ENCODE data around the gene ARHGAP22.

Gene ARHGAP22

DNA sequence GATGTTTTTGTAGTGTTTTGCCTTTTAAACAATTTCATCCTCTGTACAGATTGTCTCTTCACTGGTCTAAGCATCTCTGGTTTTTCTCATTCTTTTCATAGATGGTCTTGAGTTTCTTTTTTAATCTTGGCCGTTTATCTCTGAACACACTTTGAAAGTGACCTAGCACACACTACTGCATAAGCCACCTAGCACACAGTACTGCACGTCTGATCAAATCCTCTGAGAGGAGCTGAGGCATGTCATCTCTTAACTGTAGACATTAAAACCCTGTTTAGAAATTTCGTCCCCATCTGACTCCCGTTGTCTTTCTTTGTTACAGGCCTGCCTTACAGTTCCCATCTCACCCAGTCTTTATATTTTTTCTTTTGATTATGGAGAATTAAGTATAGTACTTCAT is 198.2 kb downstream of the ARHGAP22 start:
- no peak overlapping the region for H3K4me3 ChIP-seq (ENCODE audit: low read depth, low read length)
- TF ChIP-seq, protein P1, sequence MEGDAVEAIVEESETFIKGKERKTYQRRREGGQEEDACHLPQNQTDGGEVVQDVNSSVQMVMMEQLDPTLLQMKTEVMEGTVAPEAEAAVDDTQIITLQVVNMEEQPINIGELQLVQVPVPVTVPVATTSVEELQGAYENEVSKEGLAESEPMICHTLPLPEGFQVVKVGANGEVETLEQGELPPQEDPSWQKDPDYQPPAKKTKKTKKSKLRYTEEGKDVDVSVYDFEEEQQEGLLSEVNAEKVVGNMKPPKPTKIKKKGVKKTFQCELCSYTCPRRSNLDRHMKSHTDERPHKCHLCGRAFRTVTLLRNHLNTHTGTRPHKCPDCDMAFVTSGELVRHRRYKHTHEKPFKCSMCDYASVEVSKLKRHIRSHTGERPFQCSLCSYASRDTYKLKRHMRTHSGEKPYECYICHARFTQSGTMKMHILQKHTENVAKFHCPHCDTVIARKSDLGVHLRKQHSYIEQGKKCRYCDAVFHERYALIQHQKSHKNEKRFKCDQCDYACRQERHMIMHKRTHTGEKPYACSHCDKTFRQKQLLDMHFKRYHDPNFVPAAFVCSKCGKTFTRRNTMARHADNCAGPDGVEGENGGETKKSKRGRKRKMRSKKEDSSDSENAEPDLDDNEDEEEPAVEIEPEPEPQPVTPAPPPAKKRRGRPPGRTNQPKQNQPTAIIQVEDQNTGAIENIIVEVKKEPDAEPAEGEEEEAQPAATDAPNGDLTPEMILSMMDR (IDR thresholded peaks at IDR 0.05; ENCODE audit: low read depth, low read length): no peak

DNA sequence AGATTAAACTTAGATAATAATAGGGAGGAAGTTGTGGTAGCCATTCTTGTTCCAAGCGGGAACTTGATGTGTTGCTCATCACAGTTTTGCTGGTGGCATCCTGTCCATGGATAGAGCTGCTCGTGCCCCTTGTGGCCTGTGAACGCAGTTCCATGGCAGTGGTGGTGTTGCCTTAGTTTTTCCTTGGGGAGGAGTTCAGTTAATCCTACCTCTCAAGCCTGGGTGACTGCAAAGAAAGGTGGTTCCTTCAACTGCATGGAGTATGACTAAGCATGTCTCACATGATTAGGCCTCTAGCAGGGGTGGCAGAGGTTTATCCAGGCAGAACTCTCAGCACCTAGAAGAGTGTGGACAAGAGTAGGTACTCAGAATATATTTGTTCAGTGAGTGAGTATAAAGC is 198.7 kb downstream of the ARHGAP22 start:
- no peak overlapping the region for H3K4me3 ChIP-seq (ENCODE audit: low read depth, low read length)
- TF ChIP-seq, protein P1 (IDR thresholded peaks at IDR 0.05; ENCODE audit: low read depth, low read length): no peak

DNA sequence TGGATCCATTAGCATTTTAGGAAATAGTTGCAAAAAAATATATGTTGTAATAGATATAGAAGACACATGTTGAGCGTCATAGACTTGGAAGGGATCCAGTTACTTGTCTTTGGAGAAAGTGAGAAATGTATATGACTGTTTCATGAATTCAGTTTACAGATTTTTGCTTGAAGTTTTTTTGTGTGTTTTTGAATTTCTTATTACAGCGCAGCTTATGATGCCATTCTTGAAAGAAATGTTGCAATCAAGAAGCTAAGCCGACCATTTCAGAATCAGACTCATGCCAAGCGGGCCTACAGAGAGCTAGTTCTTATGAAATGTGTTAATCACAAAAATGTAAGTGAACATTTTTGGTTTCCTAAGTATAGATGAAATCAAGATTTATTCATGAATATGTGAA is 200.2 kb downstream of the ARHGAP22 start:
- TF ChIP-seq, protein P1 (IDR thresholded peaks at IDR 0.05; ENCODE audit: low read depth, low read length): no peak
- no peak overlapping the region for H3K4me3 ChIP-seq (ENCODE audit: low read depth, low read length)

DNA sequence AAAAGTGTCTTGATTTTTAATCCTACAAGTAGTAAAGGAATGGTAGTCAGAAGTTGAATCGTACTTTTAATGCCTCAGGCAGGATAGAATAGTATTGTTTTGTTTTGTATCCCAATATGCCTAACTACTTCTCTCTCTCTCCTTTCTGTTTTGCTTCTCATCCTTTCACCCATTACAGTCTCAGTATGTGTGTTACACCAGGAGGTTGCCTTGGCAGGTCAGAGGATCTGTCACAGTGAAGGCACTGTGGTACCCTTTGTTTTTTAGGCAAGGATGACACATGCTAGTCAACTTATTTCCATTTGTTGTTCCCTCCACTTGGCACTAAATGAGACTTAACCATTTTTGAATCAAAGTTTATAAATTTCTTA is 204.0 kb downstream of the ARHGAP22 start:
- TF ChIP-seq, protein P1 (IDR thresholded peaks at IDR 0.05; ENCODE audit: low read depth, low read length): no peak
- H3K4me3 ChIP-seq (ENCODE audit: low read depth, low read length): no peak overlapping the region

DNA sequence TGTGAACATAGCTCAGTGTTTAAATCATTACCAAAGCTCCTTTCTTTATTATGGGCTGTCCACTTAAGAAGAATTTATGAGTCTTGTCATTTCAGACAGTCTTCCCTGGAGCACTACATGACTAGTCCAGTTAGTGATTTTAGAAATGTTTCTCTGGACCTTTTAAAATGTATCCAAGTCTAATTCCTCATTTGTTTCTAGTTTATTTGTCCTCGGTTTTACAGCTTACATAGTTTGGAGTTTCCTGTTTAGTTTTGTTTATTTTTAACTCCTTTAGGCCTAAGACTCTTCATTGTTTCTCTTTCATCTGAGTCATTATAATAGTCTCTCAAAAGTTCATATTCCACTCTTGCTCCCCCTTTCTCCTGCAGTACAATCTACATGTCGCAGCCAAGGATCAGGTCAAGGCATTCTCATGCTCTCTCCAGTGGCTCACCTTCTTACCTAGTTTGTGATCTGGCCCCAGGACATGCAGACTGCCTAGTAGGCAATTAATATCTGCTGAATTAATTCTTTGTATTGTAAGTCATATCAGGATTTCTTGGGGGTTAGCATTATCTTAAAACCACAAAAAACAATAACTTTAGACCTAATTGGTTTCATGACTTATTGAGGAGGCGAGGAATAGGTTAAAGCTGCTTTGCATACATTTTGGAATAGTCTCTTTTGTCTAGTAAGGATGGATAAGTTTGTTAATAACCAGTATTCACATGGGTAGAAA is 204.6 kb downstream of the ARHGAP22 start:
- TF ChIP-seq, protein P1 (IDR thresholded peaks at IDR 0.05; ENCODE audit: low read depth, low read length): no peak
- no peak overlapping the region for H3K4me3 ChIP-seq (ENCODE audit: low read depth, low read length)

DNA sequence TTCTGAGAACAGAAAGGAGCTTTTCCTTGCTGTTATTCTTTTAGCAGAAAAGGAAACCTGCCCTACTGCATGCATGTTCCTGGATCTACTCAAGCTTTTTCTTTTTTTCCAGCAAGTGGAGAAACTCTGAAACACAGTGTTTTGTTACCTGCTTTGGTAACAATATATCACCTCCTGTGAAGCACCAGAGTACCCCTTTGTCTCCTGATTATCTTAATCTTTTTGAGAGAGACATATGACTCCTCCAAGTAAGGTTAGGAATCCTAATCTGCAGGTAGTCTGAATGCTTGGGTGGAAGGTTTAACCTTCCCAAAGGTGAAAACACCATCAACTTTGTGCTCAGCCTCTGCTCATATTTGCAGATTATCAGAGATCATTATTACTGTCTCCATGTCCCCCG is 205.3 kb downstream of the ARHGAP22 start:
- no peak overlapping the region for H3K4me3 ChIP-seq (ENCODE audit: low read depth, low read length)
- TF ChIP-seq, protein P1 (IDR thresholded peaks at IDR 0.05; ENCODE audit: low read depth, low read length): no peak

DNA sequence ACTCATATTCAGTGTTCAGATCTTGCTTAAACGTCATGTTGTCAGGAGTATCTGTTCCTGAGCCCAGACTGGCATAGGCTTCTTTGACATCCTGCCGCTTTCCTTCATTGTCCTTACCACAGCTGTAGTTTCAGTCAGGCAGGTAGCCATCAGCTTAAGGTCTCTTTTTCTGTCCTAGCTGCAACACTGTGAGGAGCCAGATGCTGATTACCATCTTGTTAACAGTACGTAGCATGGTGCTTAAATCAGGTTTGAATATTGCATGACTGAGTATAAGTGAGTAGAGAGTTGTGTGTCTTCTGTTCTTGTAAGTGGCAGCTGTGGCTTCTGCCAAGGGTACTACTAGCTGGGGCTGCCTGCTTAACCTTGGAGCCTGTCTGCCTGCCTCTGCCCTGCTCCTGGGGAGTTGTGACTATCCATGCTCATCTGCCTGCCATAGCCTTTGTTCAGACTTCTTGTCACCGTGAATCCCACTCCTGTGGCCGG is 205.8 kb downstream of the ARHGAP22 start:
- TF ChIP-seq, protein P1 (IDR thresholded peaks at IDR 0.05; ENCODE audit: low read depth, low read length): no peak
- no peak overlapping the region for H3K4me3 ChIP-seq (ENCODE audit: low read depth, low read length)
